Liver (tissue), 9 donors: ENCODE data around the gene NLRP6. TPM values are rescaled to one million over a fixed set of nuclear protein-coding genes. Genes with fewer than 3 reads are reported as not detected.

Experiments
- DNase-seq: peaks from one replicate; pipeline ENCODE4 v3.0.0-alpha.2; 2017; ENCODE audit warnings: low spot score
- H3K27ac ChIP-seq, 2 donors: one replicate each; pipeline ENCODE4 v1.7.0; 2013; ENCODE audit warnings: inconsistent platforms in 2 of 2, low read length in 2 of 2, control low read depth in 1 of 2, low read depth in 1 of 2, mild to moderate bottlenecking in 1 of 2
- H3K27me3 ChIP-seq, 4 donors: one replicate each; pipeline versions ENCODE4 v1.6.1 to v1.7.0; 2013; ENCODE audit warnings: low read length in 3 of 4, inconsistent platforms in 1 of 4, mild to moderate bottlenecking in 1 of 4, moderate library complexity in 1 of 4; ENCODE audit not compliant: control insufficient read depth in 4 of 4, insufficient read depth in 4 of 4
- H3K36me3 ChIP-seq, 4 donors: one replicate each; pipeline versions ENCODE4 v1.6.1 to v1.7.0; 2013; ENCODE audit warnings: low read length in 3 of 4, mild to moderate bottlenecking in 3 of 4, low read depth in 1 of 4, moderate library complexity in 1 of 4; ENCODE audit not compliant: control insufficient read depth in 4 of 4, insufficient read depth in 3 of 4
- H3K4me1 ChIP-seq, 4 donors: one replicate each; pipeline versions ENCODE4 v1.6.1 to v1.7.0; 2013; ENCODE audit warnings: low read length in 3 of 4, mild to moderate bottlenecking in 3 of 4, moderate library complexity in 1 of 4; ENCODE audit not compliant: control insufficient read depth in 4 of 4, insufficient read depth in 4 of 4
- H3K4me3 ChIP-seq, 3 donors: one replicate each; pipeline versions ENCODE4 v1.6.1 to v1.7.0; 2013; ENCODE audit warnings: low read length in 3 of 3, control low read depth in 1 of 3, low read depth in 1 of 3, mild to moderate bottlenecking in 1 of 3
- H3K9ac ChIP-seq, 2 donors: one replicate each; pipeline ENCODE4 v1.7.0; 2013; ENCODE audit warnings: low read length in 2 of 2, mild to moderate bottlenecking in 2 of 2, moderate library complexity in 2 of 2, control low read depth in 1 of 2, low read depth in 1 of 2
- H3K9me3 ChIP-seq, 4 donors: one replicate each; pipeline versions ENCODE4 v1.6.1 to v1.7.0; 2013; ENCODE audit warnings: low read length in 3 of 4; ENCODE audit not compliant: control insufficient read depth in 4 of 4
- EGR1 ChIP-seq, 2 donors: IDR thresholded peaks; 2 replicates each; pipeline ENCODE4 v1.6.1; 2016 to 2018; ENCODE audit warnings: antibody characterized with exemption in 2 of 2, low read depth in 2 of 2
- FOXA1 ChIP-seq: IDR thresholded peaks from 2 replicates; pipeline ENCODE4 v1.6.1; 2016; ENCODE audit warnings: antibody characterized with exemption
- FOXA2 ChIP-seq: IDR thresholded peaks from 2 replicates; pipeline ENCODE4 v1.6.1; 2016; ENCODE audit warnings: antibody characterized with exemption
- HNF4A ChIP-seq, 2 donors: conservative IDR thresholded peaks; 2 replicates each; pipeline ENCODE4 v1.6.1; 2016; ENCODE audit warnings: antibody characterized with exemption in 2 of 2, mild to moderate bottlenecking in 2 of 2
- HNF4G ChIP-seq: IDR thresholded peaks from 2 replicates; pipeline ENCODE4 v1.6.1; 2016; ENCODE audit warnings: antibody characterized with exemption
- JUND ChIP-seq, 2 donors: IDR thresholded peaks; 2 replicates each; pipeline ENCODE4 v1.6.1; 2016; ENCODE audit warnings: antibody characterized with exemption in 2 of 2
- NR2F2 ChIP-seq: IDR thresholded peaks from 2 replicates; pipeline ENCODE4 v1.6.1; 2016; ENCODE audit warnings: antibody characterized with exemption
- RAD21 ChIP-seq, 2 donors: IDR thresholded peaks; 2 replicates each; pipeline ENCODE4 v1.6.1; 2016; ENCODE audit warnings: antibody characterized with exemption in 2 of 2, mild to moderate bottlenecking in 2 of 2
- RXRA ChIP-seq, 2 donors: IDR thresholded peaks; 2 replicates each; pipeline ENCODE4 v1.6.1; 2017 to 2018; ENCODE audit warnings: antibody characterized with exemption in 2 of 2, mild to moderate bottlenecking in 1 of 2
- SP1 ChIP-seq: IDR thresholded peaks from 2 replicates; pipeline ENCODE4 v1.6.1; 2018; ENCODE audit warnings: antibody characterized with exemption, mild to moderate bottlenecking
- TAF1 ChIP-seq: conservative IDR thresholded peaks from 2 replicates; pipeline ENCODE4 v1.6.1; 2016; ENCODE audit warnings: antibody characterized with exemption, mild to moderate bottlenecking
- YY1 ChIP-seq: IDR thresholded peaks from 2 replicates; pipeline ENCODE4 v1.6.1; 2016; ENCODE audit warnings: antibody characterized with exemption, mild to moderate bottlenecking
- WGBS: extraction: QIAGEN DNeasy Blood & Tissue Kit; methylation state at CpG from one replicate; pipeline ENCODE4 v1.1.7; 2013; 5-methylcytosine and 5-hydroxymethylcytosine counted together
- polyA plus RNA-seq, 2 donors: library from polyadenylated mRNA; stranded (reverse) in 1 of 2; unstranded in 1 of 2; fragments of 200-250 nt in 1 of 2; fragments of >200 nt in 1 of 2; fragmentation: Nextera tagmentation in 1 of 2; extraction: Ambion mirVana in 1 of 2; gene quantifications; one replicate each; pipeline versions ENCODE4 v1.2.1 to v1.2.3, GENCODE V29; 2013 to 2015
- total RNA-seq, 2 donors: library from RNA; depleted of rRNA; stranded (reverse); fragments of >200 nt; gene quantifications; one replicate each; pipeline ENCODE4 v1.2.3, GENCODE V29; 2014
- TF ChIP-seq, protein P1 (sequence below): fragments of 150-350 bp; IDR thresholded peaks from 2 replicates; pipeline ENCODE4 v1.5.1; 2017; ENCODE audit warnings: improper control_type of control experiment, low read depth, low read length; ENCODE audit not compliant: missing input control
- TF ChIP-seq, protein P2 (sequence below): IDR thresholded peaks from 2 replicates; pipeline ENCODE4 v1.6.1; 2016; ENCODE audit warnings: antibody characterized with exemption
- TF ChIP-seq, protein P3 (sequence below): IDR thresholded peaks from 2 replicates; pipeline ENCODE4 v1.6.1; 2016; ENCODE audit warnings: antibody characterized with exemption
- TF ChIP-seq, protein P4 (sequence below): IDR thresholded peaks from 2 replicates; pipeline ENCODE4 v1.6.1; 2016; ENCODE audit warnings: antibody characterized with exemption, mild to moderate bottlenecking
- TF ChIP-seq, protein P5 (sequence below): IDR thresholded peaks from 2 replicates; pipeline ENCODE4 v1.6.1; 2016; ENCODE audit warnings: antibody characterized with exemption
- donor health status: healthy.
- donor health status: healthy.
- donor health status: healthy.
- donor health status: healthy.
- donor health status: healthy.

The NLRP6 gene
- total and polyA plus RNA-seq, 4 donors = 0.05 to 5.7 (median 0.97) TPM

DNA sequence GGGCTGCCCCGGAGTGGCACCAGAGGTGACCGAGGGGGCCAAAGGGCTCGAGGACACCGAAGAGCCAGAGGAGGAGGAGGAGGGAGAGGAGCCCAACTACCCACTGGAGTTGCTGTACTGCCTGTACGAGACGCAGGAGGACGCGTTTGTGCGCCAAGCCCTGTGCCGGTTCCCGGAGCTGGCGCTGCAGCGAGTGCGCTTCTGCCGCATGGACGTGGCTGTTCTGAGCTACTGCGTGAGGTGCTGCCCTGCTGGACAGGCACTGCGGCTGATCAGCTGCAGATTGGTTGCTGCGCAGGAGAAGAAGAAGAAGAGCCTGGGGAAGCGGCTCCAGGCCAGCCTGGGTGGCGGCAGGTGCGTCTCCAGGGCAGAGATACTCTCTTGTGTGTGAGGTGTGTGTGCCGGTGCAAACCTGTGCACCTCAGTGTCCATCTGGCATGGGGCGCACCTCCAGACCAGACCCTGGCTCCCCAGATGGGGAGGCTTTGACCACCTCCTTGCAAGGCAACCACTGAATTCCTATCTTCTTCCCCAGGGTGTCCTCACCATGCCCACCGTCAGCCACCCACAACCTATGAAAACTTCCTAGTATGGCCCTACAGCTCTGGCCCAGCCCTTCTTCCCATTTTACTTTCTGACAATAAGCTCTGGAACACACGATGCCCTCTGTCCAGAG is 3.4 kb downstream of the NLRP6 start:
- Histone ChIP-seq H3K9ac (no peak overlapping the region), H3K4me3 (no peak overlapping the region), H3K9me3 (no peaks in the 10 kb centered on the region), H3K4me1 (peaks cover 12 to 43% (median 30%) of the 10 kb centered on the region in 4 donors), H3K27ac (no peak overlapping the region), H3K27me3 (no peaks in the 10 kb centered on the region), H3K36me3 (no peaks in the 10 kb centered on the region)
- DNase-seq = no peak
- no peak for TF ChIP-seq NR2F2
- TF ChIP-seq RAD21 (IDR thresholded peaks at IDR 0.05) = no peak
- TF ChIP-seq RXRA (IDR thresholded peaks at IDR 0.05) = no peak
- TF ChIP-seq, protein P1, sequence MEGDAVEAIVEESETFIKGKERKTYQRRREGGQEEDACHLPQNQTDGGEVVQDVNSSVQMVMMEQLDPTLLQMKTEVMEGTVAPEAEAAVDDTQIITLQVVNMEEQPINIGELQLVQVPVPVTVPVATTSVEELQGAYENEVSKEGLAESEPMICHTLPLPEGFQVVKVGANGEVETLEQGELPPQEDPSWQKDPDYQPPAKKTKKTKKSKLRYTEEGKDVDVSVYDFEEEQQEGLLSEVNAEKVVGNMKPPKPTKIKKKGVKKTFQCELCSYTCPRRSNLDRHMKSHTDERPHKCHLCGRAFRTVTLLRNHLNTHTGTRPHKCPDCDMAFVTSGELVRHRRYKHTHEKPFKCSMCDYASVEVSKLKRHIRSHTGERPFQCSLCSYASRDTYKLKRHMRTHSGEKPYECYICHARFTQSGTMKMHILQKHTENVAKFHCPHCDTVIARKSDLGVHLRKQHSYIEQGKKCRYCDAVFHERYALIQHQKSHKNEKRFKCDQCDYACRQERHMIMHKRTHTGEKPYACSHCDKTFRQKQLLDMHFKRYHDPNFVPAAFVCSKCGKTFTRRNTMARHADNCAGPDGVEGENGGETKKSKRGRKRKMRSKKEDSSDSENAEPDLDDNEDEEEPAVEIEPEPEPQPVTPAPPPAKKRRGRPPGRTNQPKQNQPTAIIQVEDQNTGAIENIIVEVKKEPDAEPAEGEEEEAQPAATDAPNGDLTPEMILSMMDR = no peak
- TF ChIP-seq, protein P2, sequence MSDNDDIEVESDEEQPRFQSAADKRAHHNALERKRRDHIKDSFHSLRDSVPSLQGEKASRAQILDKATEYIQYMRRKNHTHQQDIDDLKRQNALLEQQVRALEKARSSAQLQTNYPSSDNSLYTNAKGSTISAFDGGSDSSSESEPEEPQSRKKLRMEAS = no peak
- no peak for TF ChIP-seq HNF4G
- no peak for TF ChIP-seq HNF4A (conservative IDR thresholded peaks at IDR 0.05)
- TF ChIP-seq YY1 = no peak
- TF ChIP-seq, protein P3, sequence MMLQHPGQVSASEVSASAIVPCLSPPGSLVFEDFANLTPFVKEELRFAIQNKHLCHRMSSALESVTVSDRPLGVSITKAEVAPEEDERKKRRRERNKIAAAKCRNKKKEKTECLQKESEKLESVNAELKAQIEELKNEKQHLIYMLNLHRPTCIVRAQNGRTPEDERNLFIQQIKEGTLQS = no peak
- TF ChIP-seq EGR1 (IDR thresholded peaks at IDR 0.05; ENCODE audit: low read depth in 2 of 2) = no peak
- no peak for TF ChIP-seq JUND (IDR thresholded peaks at IDR 0.05)
- TF ChIP-seq, protein P4, sequence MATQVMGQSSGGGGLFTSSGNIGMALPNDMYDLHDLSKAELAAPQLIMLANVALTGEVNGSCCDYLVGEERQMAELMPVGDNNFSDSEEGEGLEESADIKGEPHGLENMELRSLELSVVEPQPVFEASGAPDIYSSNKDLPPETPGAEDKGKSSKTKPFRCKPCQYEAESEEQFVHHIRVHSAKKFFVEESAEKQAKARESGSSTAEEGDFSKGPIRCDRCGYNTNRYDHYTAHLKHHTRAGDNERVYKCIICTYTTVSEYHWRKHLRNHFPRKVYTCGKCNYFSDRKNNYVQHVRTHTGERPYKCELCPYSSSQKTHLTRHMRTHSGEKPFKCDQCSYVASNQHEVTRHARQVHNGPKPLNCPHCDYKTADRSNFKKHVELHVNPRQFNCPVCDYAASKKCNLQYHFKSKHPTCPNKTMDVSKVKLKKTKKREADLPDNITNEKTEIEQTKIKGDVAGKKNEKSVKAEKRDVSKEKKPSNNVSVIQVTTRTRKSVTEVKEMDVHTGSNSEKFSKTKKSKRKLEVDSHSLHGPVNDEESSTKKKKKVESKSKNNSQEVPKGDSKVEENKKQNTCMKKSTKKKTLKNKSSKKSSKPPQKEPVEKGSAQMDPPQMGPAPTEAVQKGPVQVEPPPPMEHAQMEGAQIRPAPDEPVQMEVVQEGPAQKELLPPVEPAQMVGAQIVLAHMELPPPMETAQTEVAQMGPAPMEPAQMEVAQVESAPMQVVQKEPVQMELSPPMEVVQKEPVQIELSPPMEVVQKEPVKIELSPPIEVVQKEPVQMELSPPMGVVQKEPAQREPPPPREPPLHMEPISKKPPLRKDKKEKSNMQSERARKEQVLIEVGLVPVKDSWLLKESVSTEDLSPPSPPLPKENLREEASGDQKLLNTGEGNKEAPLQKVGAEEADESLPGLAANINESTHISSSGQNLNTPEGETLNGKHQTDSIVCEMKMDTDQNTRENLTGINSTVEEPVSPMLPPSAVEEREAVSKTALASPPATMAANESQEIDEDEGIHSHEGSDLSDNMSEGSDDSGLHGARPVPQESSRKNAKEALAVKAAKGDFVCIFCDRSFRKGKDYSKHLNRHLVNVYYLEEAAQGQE = no peak
- no peak for TF ChIP-seq FOXA2
- TF ChIP-seq SP1 = no peak
- TF ChIP-seq TAF1 = no peak
- no peak for TF ChIP-seq FOXA1
- TF ChIP-seq, protein P5, sequence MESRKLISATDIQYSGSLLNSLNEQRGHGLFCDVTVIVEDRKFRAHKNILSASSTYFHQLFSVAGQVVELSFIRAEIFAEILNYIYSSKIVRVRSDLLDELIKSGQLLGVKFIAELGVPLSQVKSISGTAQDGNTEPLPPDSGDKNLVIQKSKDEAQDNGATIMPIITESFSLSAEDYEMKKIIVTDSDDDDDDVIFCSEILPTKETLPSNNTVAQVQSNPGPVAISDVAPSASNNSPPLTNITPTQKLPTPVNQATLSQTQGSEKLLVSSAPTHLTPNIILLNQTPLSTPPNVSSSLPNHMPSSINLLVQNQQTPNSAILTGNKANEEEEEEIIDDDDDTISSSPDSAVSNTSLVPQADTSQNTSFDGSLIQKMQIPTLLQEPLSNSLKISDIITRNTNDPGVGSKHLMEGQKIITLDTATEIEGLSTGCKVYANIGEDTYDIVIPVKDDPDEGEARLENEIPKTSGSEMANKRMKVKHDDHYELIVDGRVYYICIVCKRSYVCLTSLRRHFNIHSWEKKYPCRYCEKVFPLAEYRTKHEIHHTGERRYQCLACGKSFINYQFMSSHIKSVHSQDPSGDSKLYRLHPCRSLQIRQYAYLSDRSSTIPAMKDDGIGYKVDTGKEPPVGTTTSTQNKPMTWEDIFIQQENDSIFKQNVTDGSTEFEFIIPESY = no peak
- 65% methylated on average over 26 of the region's 26 CpGs for WGBS
